Esophagus squamous epithelium (tissue), 4 donors: ENCODE results near the gene NADK2.

Experiments
- CTCF ChIP-seq, 6 experiments: fragments of 450-650 bp in 4 of 6; fragments of 200-600 bp in 2 of 6; sonication (generic) in 2 of 6; IDR thresholded peaks; one replicate each; pipeline ENCODE4 v1.5.1; 2016 to 2019; ENCODE audit warnings: antibody characterized with exemption in 6 of 6, mild to moderate bottlenecking in 4 of 6, moderate library complexity in 4 of 6
- POLR2A ChIP-seq, 4 donors: fragments of 450-650 bp; IDR thresholded peaks; one replicate each; pipeline ENCODE4 v1.6.1; 2017; ENCODE audit warnings: antibody characterized with exemption in 4 of 4, mild to moderate bottlenecking in 4 of 4, moderate library complexity in 3 of 4

- no peak for TF ChIP-seq POLR2A (IDR thresholded peaks at IDR 0.05)
- TF ChIP-seq CTCF (IDR thresholded peaks at IDR 0.05) = no peak
Observed at GRCh38 chr5:36264202-36264760, 22.6 kb upstream of the NADK2 start.
